Smooth muscle cell of the brain vasculature (primary cell): Measurements from ENCODE around the gene CKB.

ENCODE experiments used
- DNase-seq: peaks from one replicate; pipeline ENCODE4 v3.0.0-alpha.2; 2012; ENCODE audit warnings: low read depth, low spot score

Gene CKB

GRCh38 chr14:103488071-103488470 is 34.6 kb downstream of the CKB start:
- no peak for DNase-seq

GRCh38 chr14:103485504-103485903 is 37.1 kb downstream of the CKB start:
- no peak for DNase-seq

DNA sequence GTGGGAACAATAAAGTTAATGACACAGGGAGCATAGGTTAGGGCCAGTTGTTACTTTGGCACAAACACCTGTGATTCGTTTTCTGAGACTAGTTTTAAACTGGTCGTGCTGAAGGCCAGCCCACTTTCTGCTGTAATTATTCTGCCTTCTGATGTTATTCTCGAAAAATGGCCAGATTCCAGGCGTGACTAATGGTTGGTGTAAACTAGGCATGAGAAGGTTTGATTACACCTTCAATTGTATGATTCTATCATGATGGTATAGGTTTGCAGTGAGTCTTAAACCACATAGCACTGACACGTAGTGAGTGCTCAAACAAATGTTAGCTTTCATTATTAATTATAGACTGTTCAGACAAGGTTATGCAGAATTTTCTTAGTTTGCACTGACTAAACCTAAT is 39.0 kb downstream of the CKB start:
- DNase-seq: no peak

- DNase-seq: no peak
Measured at GRCh38 chr14:103480595-103480994, 42.0 kb downstream of the CKB start.

DNA sequence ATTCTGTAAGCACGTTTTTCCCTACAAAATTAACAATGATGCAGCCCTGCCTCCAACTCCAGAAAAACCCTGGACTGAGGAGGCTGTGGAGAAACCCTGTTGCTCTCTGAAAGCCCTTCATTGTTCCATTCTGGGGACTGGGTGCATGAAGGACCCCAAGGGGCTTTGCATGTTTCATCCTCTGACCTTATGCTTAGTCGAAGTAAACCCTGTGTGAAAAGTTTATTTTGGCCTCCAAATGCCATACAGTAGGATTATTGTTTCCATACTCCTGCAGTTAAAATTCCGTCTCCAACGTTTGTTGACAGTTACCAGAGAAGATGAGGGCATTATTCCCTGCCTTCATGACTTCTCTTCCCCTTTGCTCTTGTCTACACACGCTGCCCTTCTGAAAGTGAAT is 46.0 kb downstream of the CKB start:
- DNase-seq: no peak

DNA sequence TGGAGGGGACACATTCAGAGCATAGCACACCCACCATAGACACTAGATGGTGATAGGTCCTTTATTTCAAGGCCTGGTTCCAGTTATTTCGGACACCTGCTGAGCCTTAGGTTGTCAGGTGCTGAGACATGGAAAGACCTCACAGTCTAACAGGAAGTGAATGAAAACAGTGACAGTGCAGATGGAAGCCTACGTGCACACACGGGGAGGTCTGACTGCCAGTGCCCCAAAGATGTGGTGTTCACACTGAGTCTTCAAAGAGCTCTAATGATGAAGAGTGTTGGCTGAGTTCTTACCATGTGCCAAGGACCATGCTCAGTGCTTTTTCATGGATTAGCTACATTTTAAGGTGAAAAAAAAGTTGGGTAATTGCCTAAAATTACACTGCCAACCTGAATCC is 46.6 kb downstream of the CKB start:
- DNase-seq: no peak

GRCh38 chr14:103474893-103475292 is 47.7 kb downstream of the CKB start:
- no peak for DNase-seq

DNA sequence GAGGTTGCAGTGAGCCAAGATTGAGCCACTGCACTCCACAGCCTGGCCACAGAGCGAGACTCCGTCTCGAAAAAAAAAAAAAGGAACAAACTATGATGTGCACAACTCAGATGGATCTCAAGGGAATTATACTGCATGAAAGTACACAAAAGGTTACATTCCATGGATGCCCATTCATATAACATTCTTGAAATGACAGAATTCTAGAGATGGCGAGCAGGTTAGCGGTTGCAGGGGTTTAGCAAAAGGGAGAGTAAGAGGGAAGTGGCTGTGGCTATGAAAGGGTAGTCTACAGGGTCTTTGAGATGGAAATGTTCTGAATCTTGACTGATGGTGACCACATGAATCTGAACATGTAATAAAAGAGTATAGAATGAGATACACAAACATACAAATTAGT is 49.7 kb downstream of the CKB start:
- no peak for DNase-seq
